ENCODE measurements around the gene MRPL19. TPM values are rescaled to one million over a fixed set of nuclear protein-coding genes. Genes with fewer than 3 reads are reported as not detected.

MRPL19 gene
- total and polyA plus RNA-seq, 2 of the 13 experiments (the other 11 are each of a cell fraction or from before 2014, with no cell fraction given), result 43.2 to 163 TPM

- no peaks in the 10 kb centered on the region; a peak in 1 of 5 replicates for H3K27me3 ChIP-seq (ENCODE audit: control insufficient read depth in 1 of 2, insufficient read depth in 2 of 2, low read length in 2 of 2)
- peaks cover 15% of the 10 kb centered on the region for H3K4me1 ChIP-seq (ENCODE audit: insufficient read depth, low read length)
- no TSS peak for BruUV-seq (replicated peaks)
- no peak overlapping the region for H2AFZ ChIP-seq (ENCODE audit: low read length)
- H3K36me3 ChIP-seq (replicated peaks in 1 of 2; ENCODE audit: control insufficient read depth in 1 of 2, insufficient read depth in 2 of 2, low read length in 2 of 2), result no peaks in the 10 kb centered on the region
- WGBS (ENCODE audit: low lambda C conversion rate), result 86% methylated on average over 8 of the region's 8 CpGs
- ChIA-PET CTCF (ENCODE audit: low intra/inter-chr PET ratio, low total read pairs) (no interaction called here), POLR2A (interaction anchor here (0.9 kb wide), 1 partner anchor 75 kb away, joined by 3 read pairs; no protein-coding TSS in a partner anchor)
- no peaks in the 10 kb centered on the region for H3K79me2 ChIP-seq (ENCODE audit: insufficient read depth, low read length)
- no peak; the same call in 2 of the 3 replicates for ATAC-seq
- no peak for DNase-seq (ENCODE audit: low spot score)
- intact Hi-C loops (cut with micrococcal nuclease; ENCODE audit: unreplicated experiment) (no loop called here), in situ Hi-C loops (cut with HindIII; ENCODE audit: extremely low pct_ligation_motif_present, low pct_unique_long_range_greater_than_20kb) (no loop called here)
- no peak for FAIRE-seq
- H3K4me3 ChIP-seq (replicated peaks in 1 of 3; ENCODE audit: insufficient read depth in 1 of 3, low read depth in 2 of 3, low read length in 3 of 3), result no peak overlapping the region
- H3K27ac ChIP-seq (ENCODE audit: extremely low read length, insufficient read depth, low read length), result no peak overlapping the region
- no peaks in the 10 kb centered on the region for H3K9me3 ChIP-seq (ENCODE audit: low read length)
- H4K20me1 ChIP-seq (ENCODE audit: insufficient read depth, low read length), result no peaks in the 10 kb centered on the region
- H3K4me2 ChIP-seq (ENCODE audit: low read depth, low read length), result no peak overlapping the region
- H3K9ac ChIP-seq (ENCODE audit: insufficient read depth, low read depth, low read length), result no peak overlapping the region
- no peak for TF ChIP-seq TAF1 (CRISPR knock-in tag; IDR thresholded peaks at IDR 0.05)
- TF ChIP-seq BHLHE40 (IDR thresholded peaks at IDR 0.05; ENCODE audit: low read length), result no peak
- TF ChIP-seq MTA1 (CRISPR knock-in tag; IDR thresholded peaks at IDR 0.05; ENCODE audit: borderline replicate concordance), result no peak
- no peak for TF ChIP-seq SMYD3 (CRISPR knock-in tag; IDR thresholded peaks at IDR 0.05)
- TF ChIP-seq ZNF772 (CRISPR knock-in tag; IDR thresholded peaks at IDR 0.05), result no peak
- TF ChIP-seq GABPA (IDR thresholded peaks at IDR 0.05; ENCODE audit: low read depth, low read length), result no peak
- no peak for TF ChIP-seq GABPA (CRISPR knock-in tag; IDR thresholded peaks at IDR 0.05; ENCODE audit: low read depth)
- TF ChIP-seq ZNF24 (IDR thresholded peaks at IDR 0.05), result no peak
- no peak for TF ChIP-seq ZNF224 (CRISPR knock-in tag; IDR thresholded peaks at IDR 0.05)
- TF ChIP-seq FOXK2 (IDR thresholded peaks at IDR 0.05), result no peak
- no peak for TF ChIP-seq ZNF354B (CRISPR knock-in tag; IDR thresholded peaks at IDR 0.05)
- TF ChIP-seq ZNF672 (CRISPR knock-in tag; IDR thresholded peaks at IDR 0.05), result no peak
- no peak for TF ChIP-seq MEF2D (CRISPR knock-in tag; IDR thresholded peaks at IDR 0.05)
- TF ChIP-seq SMARCE1 (IDR thresholded peaks at IDR 0.05; ENCODE audit: borderline replicate concordance), result no peak
- TF ChIP-seq ZEB1 (IDR thresholded peaks at IDR 0.05; ENCODE audit: insufficient replicate concordance, low read depth), result no peak
- no peak for TF ChIP-seq ATF1 (CRISPR knock-in tag; IDR thresholded peaks at IDR 0.05)
- no peak for TF ChIP-seq MIER3 (CRISPR knock-in tag; IDR thresholded peaks at IDR 0.05; ENCODE audit: borderline replicate concordance)
- no peak for TF ChIP-seq NFYB (CRISPR knock-in tag; IDR thresholded peaks at IDR 0.05)
- no peak for TF ChIP-seq RERE (CRISPR knock-in tag; IDR thresholded peaks at IDR 0.05; ENCODE audit: low read depth)
- TF ChIP-seq HMG20B (CRISPR knock-in tag; conservative IDR thresholded peaks at IDR 0.05), result no peak
Observed at GRCh38 chr2:75598589-75599155, 47.9 kb upstream of the MRPL19 start.

Data from HepG2 (cell line).